Muscle layer of colon (tissue), 2 donors: ENCODE results near the gene TTC39B.

Experiments
- H3K27ac ChIP-seq: one replicate; pipeline ENCODE4 v1.7.0; 2013; ENCODE audit warnings: low read depth, mild to moderate bottlenecking, low read length, moderate library complexity
- H3K27me3 ChIP-seq, 2 donors: one replicate each; pipeline ENCODE4 v1.7.0; 2013; ENCODE audit warnings: low read length in 2 of 2, mild to moderate bottlenecking in 2 of 2; ENCODE audit not compliant: insufficient read depth in 2 of 2, control insufficient read depth in 1 of 2
- H3K36me3 ChIP-seq: one replicate; pipeline ENCODE4 v1.7.0; 2013; ENCODE audit warnings: mild to moderate bottlenecking, low read length; ENCODE audit not compliant: insufficient read depth
- H3K4me1 ChIP-seq: one replicate; pipeline ENCODE4 v1.7.0; 2013; ENCODE audit warnings: mild to moderate bottlenecking, low read length; ENCODE audit not compliant: insufficient read depth
- H3K4me3 ChIP-seq, 2 donors: one replicate each; pipeline ENCODE4 v1.7.0; 2013; ENCODE audit warnings: low read length in 2 of 2, low read depth in 1 of 2, mild to moderate bottlenecking in 1 of 2, moderate library complexity in 1 of 2
- H3K9ac ChIP-seq: one replicate; pipeline ENCODE4 v1.7.0; 2013; ENCODE audit warnings: low read length
- H3K9me3 ChIP-seq: one replicate; pipeline ENCODE4 v1.7.0; 2013; ENCODE audit warnings: mild to moderate bottlenecking, low read length
- donor health status: abdominal sarcoma.
- donor health status: Adenocarcinoma of cecum.

TTC39B gene

DNA sequence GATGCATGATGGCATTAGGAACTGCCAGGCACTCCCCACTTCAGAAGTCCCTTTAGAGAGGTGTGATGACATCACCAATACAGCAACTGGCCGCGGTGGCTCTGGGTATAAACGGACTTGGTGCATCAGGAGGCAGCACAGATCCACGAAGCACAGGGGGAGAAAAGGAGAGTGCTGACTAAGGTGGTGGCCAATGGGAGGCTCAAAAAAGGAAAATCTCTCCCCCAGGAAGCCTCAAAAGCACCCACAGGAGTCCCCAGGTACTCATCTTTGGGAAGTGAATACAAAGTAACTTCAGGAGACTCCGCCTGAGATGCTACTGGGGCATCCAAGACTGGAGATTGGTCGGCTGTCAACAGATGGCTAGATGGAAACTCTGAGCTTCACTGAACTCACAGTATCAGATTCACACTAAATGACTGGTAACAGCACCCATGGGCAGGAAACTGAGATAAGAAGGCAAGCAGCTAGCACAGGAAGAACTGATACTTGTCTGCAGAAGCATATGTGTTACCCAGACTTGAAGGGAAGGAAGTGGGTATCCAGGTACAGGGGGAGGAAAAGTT, 7.6 kb downstream of the TTC39B start:
- Histone ChIP-seq H3K9ac (no peak overlapping the region), H3K9me3 (no peaks in the 10 kb centered on the region), H3K27ac (no peak overlapping the region), H3K36me3 (peaks cover 10% of the 10 kb centered on the region), H3K4me3 (no peak overlapping the region), H3K4me1 (peaks cover 22% of the 10 kb centered on the region), H3K27me3 (no peaks in the 10 kb centered on the region)

DNA sequence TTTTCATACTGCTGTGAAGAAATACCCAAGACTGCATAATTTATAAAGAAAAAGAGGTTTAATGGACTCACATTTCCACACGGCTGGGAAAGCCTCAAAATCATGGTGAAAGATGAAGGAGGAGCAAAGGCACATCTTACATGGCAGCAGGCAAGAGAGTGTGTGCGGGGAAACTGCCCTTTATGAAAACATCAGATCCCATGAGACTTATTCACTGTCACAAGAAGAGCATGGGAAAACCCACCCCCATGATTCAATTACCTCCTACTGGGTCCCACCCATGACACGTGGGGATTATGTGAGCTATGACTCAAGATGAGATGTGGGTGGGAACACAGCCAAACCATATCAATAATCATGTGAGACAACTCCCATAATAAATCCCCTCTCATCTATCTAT, 8.7 kb downstream of the TTC39B start:
- peaks cover 10% of the 10 kb centered on the region for H3K36me3 ChIP-seq
- no peaks in the 10 kb centered on the region for H3K27me3 ChIP-seq
- H3K9me3 ChIP-seq = no peaks in the 10 kb centered on the region
- no peak overlapping the region for H3K9ac ChIP-seq
- H3K4me1 ChIP-seq = peaks cover 27% of the 10 kb centered on the region
- H3K4me3 ChIP-seq = no peak overlapping the region
- H3K27ac ChIP-seq = no peak overlapping the region

DNA sequence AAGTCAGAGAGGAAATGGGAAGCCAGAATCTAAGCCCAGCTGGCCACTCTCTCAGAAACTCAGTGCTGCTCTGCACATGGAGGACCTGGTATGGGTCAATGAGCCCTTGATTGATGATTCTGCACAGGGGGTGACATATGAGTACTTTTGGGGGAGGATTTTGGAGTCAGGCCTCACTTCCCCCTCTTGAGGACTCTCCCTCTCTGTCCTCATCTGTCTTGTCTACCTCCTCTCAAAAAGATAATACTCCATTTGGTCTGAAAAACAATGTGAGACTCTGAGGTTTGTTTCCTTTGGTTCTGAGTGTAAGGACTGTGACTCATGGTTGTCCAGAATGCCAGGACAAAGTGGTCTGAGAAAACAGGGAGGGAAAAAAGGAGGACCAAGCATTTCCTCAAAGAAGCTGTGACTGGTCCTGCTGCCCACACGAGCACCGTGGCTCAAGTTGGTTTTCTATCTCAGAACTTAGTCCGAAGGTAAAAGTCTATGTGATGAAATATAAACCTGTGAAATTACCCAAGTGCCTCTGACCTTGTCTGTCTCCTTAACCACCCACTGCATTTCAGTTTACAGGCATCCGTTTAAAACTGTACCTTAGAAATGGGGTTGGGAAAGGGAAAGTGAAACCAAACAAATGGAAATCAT, 11.1 kb downstream of the TTC39B start:
- Histone ChIP-seq H3K27ac (peak overlapping the region; percentile 70), H3K4me1 (peaks cover 27% of the 10 kb centered on the region), H3K9me3 (no peaks in the 10 kb centered on the region), H3K4me3 (peak overlapping the region; percentile 17 to 64), H3K27me3 (no peaks in the 10 kb centered on the region), H3K9ac (peak overlapping the region; percentile 76), H3K36me3 (peaks cover 10% of the 10 kb centered on the region)

DNA sequence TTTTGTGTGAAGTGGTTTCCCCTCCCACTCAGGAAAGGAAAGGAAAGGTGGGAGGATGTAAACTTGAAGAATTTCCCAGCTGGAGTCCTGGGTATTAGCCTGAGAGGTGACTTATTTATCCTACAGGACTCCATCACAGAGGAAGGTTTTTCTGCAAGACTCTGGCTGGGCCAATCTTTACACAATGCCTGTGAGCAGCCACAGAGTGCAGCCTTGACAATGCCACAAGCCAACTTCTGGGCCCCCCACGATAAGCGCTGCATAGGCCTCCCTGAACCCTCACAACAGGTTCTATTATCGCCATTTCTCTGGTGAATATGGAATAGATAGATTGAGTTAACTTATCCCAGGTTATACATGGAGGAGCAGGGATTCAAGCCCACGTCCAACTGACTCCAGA, 12.4 kb downstream of the TTC39B start:
- no peaks in the 10 kb centered on the region for H3K9me3 ChIP-seq
- no peak overlapping the region for H3K9ac ChIP-seq
- no peaks in the 10 kb centered on the region for H3K27me3 ChIP-seq
- H3K4me1 ChIP-seq = peaks cover 27% of the 10 kb centered on the region
- H3K4me3 ChIP-seq = no peak overlapping the region
- H3K36me3 ChIP-seq = peaks cover 10% of the 10 kb centered on the region
- H3K27ac ChIP-seq = peak overlapping the region; percentile 53

DNA sequence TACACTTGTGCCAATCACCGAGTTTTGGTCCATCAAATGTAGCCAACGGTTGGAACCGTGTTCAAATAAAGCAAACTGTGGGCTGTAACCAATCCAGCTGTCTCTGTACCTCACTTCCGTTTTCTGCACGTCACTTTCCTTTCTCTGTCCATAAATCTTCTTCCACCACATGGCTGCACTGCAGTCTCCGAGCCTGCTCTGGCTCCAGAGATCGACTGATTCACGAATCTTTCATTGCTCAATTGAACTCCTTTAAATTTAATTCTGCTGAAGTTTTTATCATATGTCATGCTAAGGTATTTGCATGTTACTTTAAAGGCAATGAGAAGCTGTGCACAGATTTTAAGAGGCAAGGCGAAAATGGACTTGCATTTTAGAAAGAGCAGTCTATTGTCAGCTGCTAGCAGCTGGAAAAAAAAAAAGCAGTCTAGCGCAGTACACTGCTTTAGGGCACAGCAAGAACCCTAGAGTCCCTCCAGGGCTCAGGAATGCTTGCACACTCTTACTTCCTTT, 13.2 kb downstream of the TTC39B start:
- Histone ChIP-seq H3K4me1 (peaks cover 27% of the 10 kb centered on the region), H3K27ac (peak overlapping the region; percentile 53), H3K36me3 (peaks cover 10% of the 10 kb centered on the region), H3K27me3 (no peaks in the 10 kb centered on the region), H3K9ac (no peak overlapping the region), H3K9me3 (no peaks in the 10 kb centered on the region), H3K4me3 (peak overlapping the region in 1 of 2 donors; percentile 36)

DNA sequence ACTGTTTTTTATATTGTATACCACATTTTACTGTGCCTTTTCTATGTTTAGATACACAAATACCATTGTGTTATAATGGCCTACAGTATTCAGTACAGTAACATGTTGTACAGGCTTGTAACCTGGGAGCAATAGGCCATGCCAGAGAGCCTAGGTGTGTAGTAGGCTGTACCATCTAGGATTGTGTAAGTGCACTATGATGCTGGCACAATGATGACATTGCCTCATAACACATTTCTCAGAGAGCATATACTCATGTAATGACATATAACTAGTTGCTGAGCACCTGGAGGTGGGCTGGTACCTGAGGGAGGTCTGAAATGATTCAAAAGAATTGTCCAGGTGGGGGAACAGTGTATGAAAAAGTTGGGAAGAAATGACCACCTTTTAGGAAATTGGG, 13.9 kb downstream of the TTC39B start:
- H3K4me3 ChIP-seq = no peak overlapping the region
- peak overlapping the region; percentile 5 for H3K27ac ChIP-seq
- no peaks in the 10 kb centered on the region for H3K9me3 ChIP-seq
- H3K27me3 ChIP-seq = no peaks in the 10 kb centered on the region
- H3K4me1 ChIP-seq = peaks cover 27% of the 10 kb centered on the region
- peaks cover 6% of the 10 kb centered on the region for H3K36me3 ChIP-seq
- H3K9ac ChIP-seq = no peak overlapping the region

DNA sequence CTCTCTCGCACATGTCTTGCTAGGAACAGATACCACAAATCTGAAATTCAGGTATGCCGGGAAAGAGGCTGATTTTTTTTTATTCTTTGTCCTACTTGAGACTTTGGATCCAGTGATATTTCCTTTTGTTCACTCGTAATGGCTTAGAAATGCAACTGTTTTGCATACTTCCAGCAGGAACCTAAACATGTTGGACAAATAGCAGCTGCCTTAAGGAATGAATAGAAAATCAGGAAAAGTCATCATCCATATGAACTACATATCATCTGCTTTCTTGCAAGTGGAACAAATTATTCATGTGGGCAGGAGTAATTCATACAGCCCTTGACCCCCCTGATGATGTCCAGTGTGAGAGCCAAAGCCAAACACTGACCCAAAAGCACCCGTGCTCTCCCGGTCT, 17.4 kb downstream of the TTC39B start:
- no peak overlapping the region for H3K27ac ChIP-seq
- no peak overlapping the region for H3K9ac ChIP-seq

DNA sequence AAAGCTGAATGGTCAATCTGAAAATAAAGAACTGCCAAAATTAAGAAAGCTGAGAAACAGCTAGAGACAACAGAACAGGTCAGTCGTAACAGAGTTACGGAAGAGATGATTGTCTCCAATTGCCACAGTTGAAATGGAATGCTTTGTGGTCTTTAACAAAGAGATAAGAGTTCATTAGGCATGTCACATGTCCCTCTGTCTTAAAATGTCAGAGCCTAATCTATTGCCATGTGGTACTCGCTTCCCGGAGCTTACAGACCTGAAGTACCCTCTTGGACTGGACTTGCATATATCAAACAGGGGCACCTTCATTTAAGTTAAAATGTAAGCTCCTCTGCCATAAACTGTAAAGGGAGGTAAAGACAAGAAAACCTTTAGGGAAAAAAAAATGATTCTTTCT, 19.7 kb downstream of the TTC39B start:
- no peaks in the 10 kb centered on the region for H3K9me3 ChIP-seq
- no peak overlapping the region for H3K27ac ChIP-seq
- no peak overlapping the region for H3K9ac ChIP-seq
- H3K4me1 ChIP-seq = no peaks in the 10 kb centered on the region
- H3K4me3 ChIP-seq = no peak overlapping the region
- H3K36me3 ChIP-seq = no peaks in the 10 kb centered on the region
- no peaks in the 10 kb centered on the region for H3K27me3 ChIP-seq

More for the DNA sequence above, 17.4 kb downstream of the TTC39B start:
- Histone ChIP-seq H3K4me3 (no peak overlapping the region), H3K9me3 (no peaks in the 10 kb centered on the region), H3K36me3 (no peaks in the 10 kb centered on the region), H3K27me3 (no peaks in the 10 kb centered on the region), H3K4me1 (peaks cover 7% of the 10 kb centered on the region)

DNA sequence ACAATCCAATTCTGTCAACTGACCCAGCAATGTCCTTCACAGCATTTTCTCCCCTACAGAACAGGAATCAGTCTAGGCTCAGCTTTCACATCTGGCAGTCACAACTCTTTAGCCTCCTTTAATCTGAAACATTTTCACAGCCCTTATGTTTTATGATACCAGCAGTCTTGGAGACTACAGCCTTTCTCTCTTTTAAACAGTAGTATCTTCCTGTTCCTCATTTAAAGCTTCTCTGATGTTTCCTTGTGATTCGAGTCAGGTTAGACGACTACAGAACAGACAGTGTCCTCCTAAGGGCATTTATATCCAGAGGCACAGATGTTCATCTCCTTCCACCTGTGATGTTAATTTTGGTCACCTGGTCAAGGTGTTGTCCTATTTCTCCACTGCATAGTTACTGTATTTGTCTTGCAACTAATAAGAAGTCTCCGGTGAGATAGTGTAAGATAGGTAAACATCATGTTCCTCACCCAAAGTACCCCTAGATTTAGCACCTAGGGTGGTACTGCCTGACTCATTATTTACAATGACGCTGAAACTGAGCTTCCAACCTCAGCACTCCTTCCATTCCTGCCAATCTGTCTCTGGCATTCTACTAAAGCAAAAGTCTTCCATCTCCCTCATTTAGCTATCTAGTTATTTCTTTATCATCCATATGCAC, 20.7 kb downstream of the TTC39B start:
- H3K9me3 ChIP-seq = no peaks in the 10 kb centered on the region
- H3K27me3 ChIP-seq = no peaks in the 10 kb centered on the region
- no peaks in the 10 kb centered on the region for H3K4me1 ChIP-seq
- no peak overlapping the region for H3K4me3 ChIP-seq
- H3K36me3 ChIP-seq = no peaks in the 10 kb centered on the region
- H3K27ac ChIP-seq = no peak overlapping the region
- no peak overlapping the region for H3K9ac ChIP-seq

DNA sequence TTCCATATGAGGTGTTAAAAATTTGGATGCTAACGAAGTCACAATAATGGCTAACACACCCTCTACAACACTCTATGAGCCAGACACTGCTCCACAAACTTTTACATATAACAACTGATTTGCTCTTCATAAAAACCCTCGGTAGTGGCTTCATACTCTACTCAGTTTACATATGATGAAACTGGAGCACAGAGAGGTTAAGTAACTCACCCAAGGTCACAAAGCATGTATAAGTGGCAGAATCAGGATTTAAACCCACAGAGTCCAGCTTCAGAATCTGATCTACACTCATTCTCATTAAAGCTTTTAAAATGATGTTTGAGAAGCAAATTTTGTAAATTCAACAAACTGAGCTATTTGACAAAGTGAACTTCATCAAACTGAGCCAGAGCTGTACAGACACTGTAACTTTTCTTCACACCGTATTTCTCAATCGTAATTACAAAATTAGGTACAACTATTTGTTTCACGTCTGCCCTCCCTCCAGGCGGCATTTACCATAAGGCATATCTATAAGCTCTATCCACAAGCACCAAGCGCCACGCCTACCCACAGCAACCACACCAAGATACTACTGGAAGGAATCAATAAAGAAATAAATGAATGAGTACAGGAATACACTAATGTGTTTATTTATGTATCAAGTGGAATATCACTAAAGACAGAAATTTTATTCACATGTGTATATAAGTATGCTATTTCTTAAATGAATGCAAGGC, 24.3 kb downstream of the TTC39B start:
- Histone ChIP-seq H3K27ac (no peak overlapping the region), H3K4me3 (no peak overlapping the region), H3K9me3 (no peaks in the 10 kb centered on the region), H3K36me3 (no peaks in the 10 kb centered on the region), H3K4me1 (no peaks in the 10 kb centered on the region), H3K9ac (no peak overlapping the region), H3K27me3 (no peaks in the 10 kb centered on the region)

DNA sequence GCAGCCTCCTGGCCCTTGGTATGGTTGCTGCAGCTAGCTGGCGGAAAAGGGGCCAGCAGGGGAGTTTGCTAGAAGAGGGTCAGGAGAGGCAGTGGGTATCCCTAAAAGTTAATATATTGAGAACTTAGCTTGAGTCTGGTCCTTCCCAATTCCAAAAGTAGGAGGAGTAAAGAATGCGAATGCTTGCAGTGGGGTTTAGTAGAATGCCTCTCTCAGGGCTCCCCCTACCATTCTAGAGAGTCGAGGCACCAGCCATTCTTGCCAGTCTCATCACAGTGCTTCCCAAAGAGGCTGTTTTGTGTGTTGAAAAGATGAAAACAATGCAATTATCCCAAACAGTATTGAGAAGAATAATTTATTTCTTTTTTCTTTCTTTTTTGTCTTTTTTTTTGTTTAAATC, 26.4 kb downstream of the TTC39B start:
- no peaks in the 10 kb centered on the region for H3K9me3 ChIP-seq
- no peaks in the 10 kb centered on the region for H3K27me3 ChIP-seq
- H3K4me1 ChIP-seq = no peaks in the 10 kb centered on the region
- H3K36me3 ChIP-seq = no peaks in the 10 kb centered on the region
- no peak overlapping the region for H3K27ac ChIP-seq
- H3K4me3 ChIP-seq = no peak overlapping the region
- H3K9ac ChIP-seq = no peak overlapping the region
